T-helper 2 cell treated with Interferon-gamma antibody and Interleukin-4, amounts not matched to agents 5 μg/mL and 100 μg/mL, for 36 hours (primary cell): ENCODE data around the gene FUBP3.
A peak's percentile ranks its signal among the peaks of the same experiment; 100 is the strongest.

Source experiments
- DNase-seq: peaks from one replicate; pipeline ENCODE4 v3.0.0; 2021; ENCODE audit warnings: low spot score
- H3K27ac Mint-ChIP-seq: one replicate; pipeline ENCODE4 v1.8.0; 2021; ENCODE audit warnings: mild to moderate bottlenecking, mixed read lengths
- H3K27me3 Mint-ChIP-seq: one replicate; pipeline ENCODE4 v1.8.0; 2021; ENCODE audit warnings: low read depth, mixed read lengths
- H3K36me3 Mint-ChIP-seq: one replicate; pipeline ENCODE4 v1.8.0; 2021; ENCODE audit warnings: low read depth, mixed read lengths
- H3K4me1 Mint-ChIP-seq: one replicate; pipeline ENCODE4 v1.8.0; 2021; ENCODE audit warnings: low read depth, mixed read lengths
- H3K4me3 Mint-ChIP-seq: one replicate; pipeline ENCODE4 v1.8.0; 2022; ENCODE audit warnings: mild to moderate bottlenecking, moderate library complexity, mixed read lengths
- H3K9me3 Mint-ChIP-seq: one replicate; pipeline ENCODE4 v1.8.0; 2021; ENCODE audit warnings: mixed read lengths

Gene FUBP3

DNA sequence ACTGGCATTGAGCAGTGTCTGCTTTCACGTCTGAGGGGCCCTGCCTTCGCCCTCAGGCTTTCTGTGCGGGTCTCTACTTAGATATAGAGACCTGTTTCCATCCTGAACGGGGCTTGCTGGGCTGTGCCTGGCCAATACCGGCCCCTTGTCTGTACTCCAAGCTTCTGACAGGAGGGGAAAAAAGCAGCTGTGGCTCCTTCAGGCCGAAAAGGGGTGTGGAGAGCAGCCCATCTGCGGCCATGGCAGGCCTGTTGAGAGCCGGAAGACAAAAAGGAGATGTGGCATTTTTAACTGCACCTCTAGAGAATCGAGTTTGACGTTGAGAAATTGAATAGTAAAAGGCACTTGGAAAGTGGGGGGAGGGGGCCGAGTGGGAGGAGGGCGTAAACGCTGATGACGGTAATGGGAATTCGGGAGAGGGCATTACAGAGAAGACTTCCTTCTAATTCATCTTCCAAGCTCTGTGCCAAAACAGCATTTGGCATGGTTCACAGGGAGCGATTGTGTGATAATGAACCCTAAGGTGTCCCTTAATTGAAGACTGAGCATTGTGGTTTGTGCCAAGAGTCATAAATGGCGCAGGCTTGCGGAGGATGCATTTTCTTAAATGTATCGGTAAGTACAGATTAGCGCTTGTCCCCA, 59.9 kb downstream of the FUBP3 start:
- Mint-ChIP-seq H3K27ac (no peak overlapping the region), H3K36me3 (peaks cover 3% of the 10 kb centered on the region), H3K9me3 (no peaks in the 10 kb centered on the region), H3K27me3 (no peaks in the 10 kb centered on the region), H3K4me3 (no peak overlapping the region), H3K4me1 (no peaks in the 10 kb centered on the region)
- DNase-seq, result no peak

DNA sequence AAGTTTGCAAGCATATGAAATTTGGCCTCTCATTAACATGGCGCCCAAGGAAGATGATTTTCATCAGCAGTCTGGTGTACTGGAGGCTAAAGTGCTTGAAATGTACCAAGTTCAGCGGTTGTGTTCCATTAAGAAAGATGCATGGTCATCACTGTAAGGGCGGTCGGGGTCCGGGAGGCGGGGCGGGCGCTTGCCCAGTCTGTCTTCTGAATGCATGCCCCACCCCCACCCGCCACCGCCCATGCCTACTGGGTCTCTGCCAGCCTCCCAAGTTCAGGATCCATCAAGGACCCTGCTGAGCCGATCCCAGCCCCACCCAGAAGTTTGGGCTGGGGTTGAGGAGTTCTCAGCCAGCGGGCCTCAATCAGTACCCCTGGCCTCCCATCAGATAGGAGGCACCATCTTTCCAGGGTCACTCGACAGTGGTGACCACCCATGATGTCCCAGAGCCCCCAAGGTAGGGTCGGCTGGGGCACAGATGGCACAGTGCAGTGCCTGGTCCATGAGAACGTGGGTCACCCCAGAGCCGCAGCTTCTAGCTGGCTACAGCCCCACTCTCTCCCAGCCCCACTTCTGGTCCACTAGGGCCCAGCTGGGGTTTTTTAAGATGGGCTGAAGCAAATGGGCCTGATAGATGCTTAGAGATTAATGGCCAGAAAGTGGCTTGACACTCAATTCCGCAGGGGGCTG, 60.6 kb downstream of the FUBP3 start:
- H3K9me3 Mint-ChIP-seq, result no peaks in the 10 kb centered on the region
- H3K4me1 Mint-ChIP-seq, result no peaks in the 10 kb centered on the region
- DNase-seq, result no peak
- peaks cover 3% of the 10 kb centered on the region for H3K36me3 Mint-ChIP-seq
- H3K4me3 Mint-ChIP-seq, result no peak overlapping the region
- no peak overlapping the region for H3K27ac Mint-ChIP-seq
- H3K27me3 Mint-ChIP-seq, result no peaks in the 10 kb centered on the region

DNA sequence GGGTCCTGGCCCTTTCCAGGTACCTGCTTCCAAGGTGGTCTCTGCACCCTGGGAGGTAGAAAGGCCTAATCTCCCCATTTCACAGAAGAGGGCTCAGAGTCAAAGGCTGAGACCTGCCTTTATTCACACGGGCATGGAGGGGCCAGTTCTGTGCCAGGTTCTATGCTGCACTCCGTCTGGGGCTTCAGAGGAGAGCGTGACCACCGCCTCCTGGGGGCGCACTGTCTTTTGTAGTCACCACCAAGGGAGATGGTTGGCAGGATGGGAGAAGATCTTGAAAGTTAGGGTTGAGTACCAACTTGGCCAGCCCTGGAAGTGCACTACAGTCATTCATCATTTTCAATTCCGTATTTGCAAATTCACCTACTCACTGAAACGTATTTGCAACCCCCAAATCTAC, 61.3 kb downstream of the FUBP3 start:
- H3K27me3 Mint-ChIP-seq, result no peaks in the 10 kb centered on the region
- H3K9me3 Mint-ChIP-seq, result no peaks in the 10 kb centered on the region
- no peak overlapping the region for H3K27ac Mint-ChIP-seq
- peaks cover 3% of the 10 kb centered on the region for H3K36me3 Mint-ChIP-seq
- H3K4me1 Mint-ChIP-seq, result no peaks in the 10 kb centered on the region
- no peak overlapping the region for H3K4me3 Mint-ChIP-seq
- DNase-seq, result no peak

DNA sequence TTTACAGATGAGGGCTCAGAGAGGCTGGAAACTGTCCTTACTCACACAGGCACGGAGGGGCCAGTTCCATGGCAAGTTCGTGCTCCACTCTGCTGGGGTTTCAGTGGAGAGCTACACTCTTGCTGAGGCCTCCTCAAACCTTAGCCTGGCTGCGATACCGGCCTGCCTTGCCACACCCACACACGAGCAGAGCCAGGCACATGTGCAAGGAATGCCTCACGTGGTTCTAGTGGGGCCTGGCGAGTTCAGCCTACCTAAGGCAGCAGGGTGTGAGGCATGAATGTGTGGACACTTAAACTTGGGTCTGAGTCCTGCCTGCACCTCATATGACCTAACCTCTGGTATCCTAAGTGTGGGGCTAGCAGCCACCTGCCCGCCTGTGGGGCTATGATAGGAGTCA, 63.5 kb downstream of the FUBP3 start:
- H3K4me1 Mint-ChIP-seq, result no peaks in the 10 kb centered on the region
- no peak overlapping the region for H3K27ac Mint-ChIP-seq
- H3K36me3 Mint-ChIP-seq, result no peaks in the 10 kb centered on the region
- no peak overlapping the region for H3K4me3 Mint-ChIP-seq
- H3K9me3 Mint-ChIP-seq, result no peaks in the 10 kb centered on the region
- no peak for DNase-seq
- no peaks in the 10 kb centered on the region for H3K27me3 Mint-ChIP-seq

DNA sequence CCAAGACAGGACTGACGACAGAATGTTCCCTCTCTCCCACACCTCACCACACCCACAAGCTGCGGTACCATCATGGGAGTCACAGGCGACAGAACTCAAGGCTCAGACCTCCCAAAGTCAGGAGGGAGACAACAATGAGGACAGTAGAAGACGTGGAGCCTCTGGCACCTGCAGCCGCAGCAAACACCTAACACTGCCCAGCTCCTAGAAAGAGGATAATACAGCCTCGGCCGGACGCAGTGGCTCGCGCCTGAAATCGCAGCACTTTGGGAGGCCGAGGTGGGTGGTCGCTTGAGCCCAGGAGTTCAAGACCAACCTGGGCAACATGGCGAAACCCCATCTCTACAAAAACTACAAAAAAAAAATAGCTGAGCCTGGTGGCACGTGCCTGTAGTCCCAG, 71.8 kb downstream of the FUBP3 start:
- H3K9me3 Mint-ChIP-seq, result no peaks in the 10 kb centered on the region
- peaks cover 18% of the 10 kb centered on the region for H3K27me3 Mint-ChIP-seq
- H3K27ac Mint-ChIP-seq, result no peak overlapping the region
- H3K36me3 Mint-ChIP-seq, result no peaks in the 10 kb centered on the region
- H3K4me1 Mint-ChIP-seq, result no peaks in the 10 kb centered on the region
- no peak for DNase-seq
- no peak overlapping the region for H3K4me3 Mint-ChIP-seq

DNA sequence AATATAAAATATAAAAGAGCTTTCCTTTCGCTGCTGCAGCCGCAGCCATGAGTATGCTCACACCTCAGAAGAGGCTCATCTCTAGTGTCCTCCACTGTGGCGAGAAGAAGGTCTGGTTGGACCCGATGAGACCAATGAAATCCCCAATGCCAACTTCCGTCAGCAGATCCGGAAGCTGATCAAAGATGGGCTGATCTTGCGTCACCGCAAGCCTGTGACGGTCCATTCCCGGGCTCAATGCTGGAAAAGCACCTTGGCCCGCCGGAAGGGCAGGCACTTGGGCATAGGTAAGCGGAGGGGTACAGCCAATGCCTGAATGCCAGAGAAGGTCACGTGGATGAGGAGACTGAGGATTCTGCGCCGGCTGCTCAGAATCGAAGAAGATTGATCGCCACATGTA, 72.4 kb downstream of the FUBP3 start:
- no peak for DNase-seq
- H3K36me3 Mint-ChIP-seq, result no peaks in the 10 kb centered on the region
- no peak overlapping the region for H3K4me3 Mint-ChIP-seq
- no peaks in the 10 kb centered on the region for H3K9me3 Mint-ChIP-seq
- no peak overlapping the region for H3K27ac Mint-ChIP-seq
- H3K27me3 Mint-ChIP-seq, result peaks cover 23% of the 10 kb centered on the region
- H3K4me1 Mint-ChIP-seq, result no peaks in the 10 kb centered on the region

DNA sequence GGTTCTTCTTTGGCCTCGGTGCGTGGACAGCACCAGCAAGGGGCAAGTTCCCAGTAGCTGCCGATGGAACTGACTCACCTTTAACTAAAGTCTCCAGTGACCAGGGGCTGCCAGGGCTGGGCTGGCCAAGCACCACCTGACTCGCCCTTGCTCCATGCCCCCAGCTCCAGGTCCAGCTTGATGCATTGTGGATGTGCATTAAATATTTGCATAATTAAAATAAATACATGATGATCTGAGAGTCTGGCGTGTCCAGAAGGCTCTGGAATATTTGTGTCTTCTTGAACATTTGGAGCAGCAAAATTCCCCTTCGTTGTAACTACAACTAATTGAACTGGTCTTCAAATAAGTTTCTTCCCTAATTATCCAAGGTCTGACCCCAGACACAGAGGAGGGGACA, 75.5 kb downstream of the FUBP3 start:
- Mint-ChIP-seq H3K27ac (no peak overlapping the region), H3K4me3 (no peak overlapping the region), H3K9me3 (no peaks in the 10 kb centered on the region), H3K4me1 (no peaks in the 10 kb centered on the region), H3K27me3 (peaks cover 47% of the 10 kb centered on the region), H3K36me3 (no peaks in the 10 kb centered on the region)
- no peak for DNase-seq

DNA sequence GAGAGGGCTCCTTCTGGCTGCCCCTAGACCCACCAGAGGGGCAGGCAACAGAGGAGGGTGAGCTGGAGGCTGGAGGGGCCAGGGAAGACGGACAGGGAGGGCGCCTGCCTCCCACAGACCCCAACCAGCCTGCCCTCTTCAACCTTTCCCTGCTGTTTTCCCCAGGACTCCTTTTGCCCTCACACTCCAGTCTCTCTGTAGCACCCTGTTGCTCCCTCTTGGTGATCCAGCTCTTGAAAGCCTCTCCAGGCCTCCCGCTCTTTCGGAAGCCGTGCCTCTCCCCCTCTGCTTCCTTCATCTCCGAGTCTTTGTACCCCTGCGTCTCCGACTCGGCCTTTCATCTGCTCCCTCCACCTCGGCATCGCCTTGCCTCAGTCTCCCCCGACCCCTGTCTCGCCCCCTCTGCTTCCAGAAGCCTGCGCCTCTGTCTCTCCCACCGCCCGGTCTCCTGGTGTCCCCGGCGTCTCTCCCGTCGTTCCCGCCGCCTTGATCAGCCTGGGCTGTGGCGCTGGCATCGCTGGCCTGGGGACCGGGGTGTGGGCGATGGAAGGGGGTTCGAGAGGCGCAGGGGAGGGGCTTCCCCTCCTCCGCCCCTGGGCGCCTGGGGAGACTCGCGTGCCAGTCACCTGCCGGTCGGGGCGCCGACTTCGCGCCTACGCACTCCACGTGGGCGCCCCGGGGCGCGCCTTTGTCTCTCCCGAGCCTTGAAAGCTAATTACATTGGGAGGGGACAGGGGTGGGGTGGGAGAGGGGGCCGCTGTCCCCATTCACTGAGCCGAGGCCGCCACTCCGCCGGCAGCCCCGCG, 79.7 kb downstream of the FUBP3 start:
- H3K36me3 Mint-ChIP-seq, result no peaks in the 10 kb centered on the region
- peaks cover 70% of the 10 kb centered on the region for H3K27me3 Mint-ChIP-seq
- H3K9me3 Mint-ChIP-seq, result no peaks in the 10 kb centered on the region
- no peaks in the 10 kb centered on the region for H3K4me1 Mint-ChIP-seq
- no peak overlapping the region for H3K27ac Mint-ChIP-seq
- no peak for DNase-seq
- H3K4me3 Mint-ChIP-seq, result no peak overlapping the region

DNA sequence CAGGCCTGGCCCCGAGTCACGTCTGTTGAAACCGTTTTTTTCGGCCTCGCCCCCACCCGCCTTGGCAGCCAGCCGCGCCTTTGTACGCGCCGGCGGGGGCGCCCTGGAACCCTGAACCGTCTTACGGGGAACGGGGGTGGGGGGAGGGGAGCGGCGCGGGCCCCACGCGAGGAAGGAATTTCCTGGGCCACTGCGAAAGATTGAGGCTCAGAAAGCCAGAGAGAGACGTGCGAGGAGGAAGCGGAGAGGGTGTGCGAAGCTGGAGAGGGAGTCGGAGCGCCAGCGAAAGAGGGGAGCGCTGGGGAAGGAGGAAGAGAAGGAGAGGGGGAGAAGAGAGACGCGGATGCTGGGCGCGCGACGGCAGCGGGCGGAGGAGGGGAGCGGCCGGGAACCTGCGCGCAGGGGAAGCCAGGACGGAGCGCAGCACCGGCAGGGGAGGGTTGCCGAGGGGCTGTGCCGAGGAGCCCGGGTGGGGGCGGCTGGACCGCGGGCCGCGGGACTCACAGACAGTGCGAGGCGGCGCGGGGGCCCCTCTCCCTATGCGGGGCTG, 80.4 kb downstream of the FUBP3 start:
- no peaks in the 10 kb centered on the region for H3K4me1 Mint-ChIP-seq
- H3K27ac Mint-ChIP-seq, result no peak overlapping the region
- H3K9me3 Mint-ChIP-seq, result no peaks in the 10 kb centered on the region
- DNase-seq, result no peak
- H3K36me3 Mint-ChIP-seq, result no peaks in the 10 kb centered on the region
- H3K4me3 Mint-ChIP-seq, result no peak overlapping the region
- H3K27me3 Mint-ChIP-seq, result peaks cover 72% of the 10 kb centered on the region

DNA sequence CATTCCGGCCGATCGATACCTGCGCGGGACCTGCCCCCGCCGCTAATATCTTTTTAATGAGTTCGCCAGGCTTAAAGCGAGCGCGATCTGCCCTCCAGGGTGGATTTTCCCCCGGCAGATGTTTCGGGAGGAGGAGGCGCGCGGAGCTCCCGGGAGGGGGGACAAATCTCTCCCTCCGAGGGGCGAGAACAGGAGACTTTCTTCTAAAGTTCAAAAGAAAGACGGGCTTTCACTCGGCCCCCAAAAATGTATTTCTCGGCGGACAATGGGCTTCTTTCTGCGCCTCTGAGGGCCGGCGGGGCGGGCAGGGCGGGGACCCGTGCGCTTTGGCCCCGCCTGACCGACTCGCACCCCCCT, 80.9 kb downstream of the FUBP3 start:
- Mint-ChIP-seq H3K27me3 (peaks cover 70% of the 10 kb centered on the region), H3K4me3 (no peak overlapping the region), H3K36me3 (no peaks in the 10 kb centered on the region), H3K9me3 (no peaks in the 10 kb centered on the region), H3K27ac (no peak overlapping the region), H3K4me1 (no peaks in the 10 kb centered on the region)
- no peak for DNase-seq

DNA sequence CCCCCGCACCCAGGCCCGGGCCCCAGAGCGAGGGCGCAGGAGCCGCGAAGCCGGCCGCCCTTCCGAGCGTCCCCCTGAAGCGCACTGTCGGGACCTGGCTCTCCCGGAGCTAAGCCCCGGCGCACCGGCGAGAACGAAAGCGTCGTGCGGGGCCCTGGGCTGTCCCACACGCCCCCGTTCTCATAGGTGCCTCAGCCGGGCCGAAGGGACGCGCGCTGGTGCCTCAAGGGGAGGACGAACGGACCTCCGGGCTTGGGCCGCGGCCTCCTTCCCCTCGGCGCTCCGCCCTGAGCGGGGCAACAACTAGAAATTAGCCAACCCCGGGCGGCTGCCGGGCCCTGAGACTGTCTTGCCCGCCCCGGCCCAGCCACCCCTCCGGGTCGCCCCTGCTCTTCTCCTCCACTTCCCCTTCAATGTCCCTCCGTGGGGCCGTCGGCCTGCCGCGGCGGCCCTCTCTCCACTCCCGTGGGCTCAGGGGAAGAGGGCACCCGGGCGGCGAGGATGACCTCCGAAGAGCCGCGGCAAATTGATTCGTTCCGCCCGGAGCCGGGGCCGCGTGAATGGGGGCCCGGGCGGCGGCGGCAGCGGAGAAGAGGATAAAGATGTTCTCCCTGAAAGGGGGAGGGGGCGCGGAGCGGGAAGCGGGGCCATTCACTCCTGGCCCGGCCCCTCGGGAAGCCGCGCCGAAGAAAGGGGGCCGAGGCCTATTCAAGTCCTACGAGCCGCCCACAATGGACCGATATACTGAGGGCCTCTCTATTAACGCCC, 81.5 kb downstream of the FUBP3 start:
- Mint-ChIP-seq H3K4me3 (no peak overlapping the region), H3K27me3 (peaks cover 69% of the 10 kb centered on the region), H3K4me1 (no peaks in the 10 kb centered on the region), H3K36me3 (no peaks in the 10 kb centered on the region), H3K9me3 (no peaks in the 10 kb centered on the region), H3K27ac (no peak overlapping the region)
- no peak for DNase-seq

DNA sequence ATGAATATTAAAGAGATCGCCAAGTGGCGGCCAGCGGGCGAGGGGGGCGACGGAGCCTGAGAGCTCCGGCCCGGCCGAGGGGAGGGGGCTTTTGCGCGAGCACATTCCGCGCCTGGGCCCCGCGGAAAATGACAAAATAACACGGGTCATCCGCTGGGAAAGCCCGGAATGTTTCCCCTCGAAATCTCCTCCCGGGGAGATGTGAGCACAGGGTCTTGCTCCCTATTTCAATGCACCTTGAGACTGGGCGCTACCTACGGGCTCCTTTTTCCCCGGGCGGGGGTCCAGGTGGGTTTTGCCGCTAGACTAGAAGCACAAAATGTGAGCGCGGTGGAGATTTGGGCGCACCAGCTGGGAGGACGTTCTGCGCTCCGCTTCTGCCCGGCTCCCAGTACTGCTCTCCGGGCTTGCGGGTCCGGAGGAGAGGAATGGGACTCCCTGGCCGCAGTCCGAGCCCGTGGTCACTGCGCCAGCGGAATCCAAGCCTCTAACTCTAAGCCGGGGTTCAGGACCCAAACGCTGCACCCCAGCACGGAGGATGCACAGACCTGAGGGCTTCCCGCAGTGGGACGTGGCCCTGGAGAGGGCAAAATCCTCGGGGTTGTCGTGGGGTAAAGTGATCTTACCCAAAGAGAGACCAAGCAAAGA, 82.2 kb downstream of the FUBP3 start:
- Mint-ChIP-seq H3K27ac (no peak overlapping the region), H3K4me3 (no peak overlapping the region), H3K36me3 (no peaks in the 10 kb centered on the region), H3K9me3 (no peaks in the 10 kb centered on the region), H3K27me3 (peaks cover 63% of the 10 kb centered on the region), H3K4me1 (no peaks in the 10 kb centered on the region)
- no peak for DNase-seq

DNA sequence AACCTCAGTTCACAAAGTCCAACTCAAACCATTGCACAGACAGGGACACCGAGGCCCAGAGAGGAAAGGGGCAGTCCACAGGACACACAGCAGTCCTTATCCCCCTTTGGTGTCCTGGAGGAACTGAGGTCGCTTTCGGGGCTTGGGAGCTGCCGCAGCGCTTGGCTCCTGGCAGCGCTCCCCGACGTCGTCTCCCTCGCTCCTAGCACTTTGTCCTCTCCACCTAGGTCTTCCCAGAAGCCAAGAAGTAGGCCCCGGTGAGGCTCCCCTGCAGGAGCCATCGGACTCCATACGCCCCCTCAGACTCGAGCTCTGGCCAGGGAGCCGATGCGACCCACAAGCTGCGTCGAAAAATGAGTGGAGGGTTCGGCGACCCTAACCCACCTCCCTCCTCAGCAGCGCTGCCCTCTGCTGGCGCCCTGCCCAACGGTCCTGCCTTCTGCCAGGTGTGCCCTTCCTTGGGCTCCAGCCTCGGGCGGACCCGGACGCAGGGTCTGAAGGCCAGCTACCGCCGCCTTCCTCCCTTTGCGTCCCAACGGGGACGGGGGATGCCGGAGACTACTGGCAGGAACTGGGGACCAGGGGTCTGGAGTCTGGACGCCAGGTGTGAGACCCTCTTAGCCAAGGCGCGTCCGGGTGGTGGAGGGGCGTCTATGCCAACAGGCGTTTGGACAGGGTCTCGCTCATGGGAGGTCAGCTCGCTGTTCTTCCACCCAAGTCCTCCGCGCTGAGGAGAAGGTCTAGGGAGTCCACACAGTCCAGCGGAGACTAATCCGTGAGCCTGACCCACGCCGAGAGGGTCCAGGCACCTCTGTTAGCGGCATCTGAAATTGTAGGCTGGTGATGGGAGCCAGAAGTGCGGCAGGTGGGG, 83.0 kb downstream of the FUBP3 start:
- no peaks in the 10 kb centered on the region for H3K9me3 Mint-ChIP-seq
- H3K4me1 Mint-ChIP-seq, result no peaks in the 10 kb centered on the region
- H3K27ac Mint-ChIP-seq, result peak overlapping the region; percentile 60
- H3K36me3 Mint-ChIP-seq, result no peaks in the 10 kb centered on the region
- no peak for DNase-seq
- no peak overlapping the region for H3K4me3 Mint-ChIP-seq
- peaks cover 62% of the 10 kb centered on the region for H3K27me3 Mint-ChIP-seq
